HG02588 (cell line): ENCODE data around the gene THRAP3.

Experiments
- ATAC-seq: cut with Tn5 transposase; IDR thresholded peaks from one replicate; pipeline ENCODE4 v1.9.1; 2021; ENCODE audit warnings: mild to moderate bottlenecking, moderate library complexity; ENCODE audit not compliant: unreplicated experiment

THRAP3 gene

GRCh38 chr1:36350659-36351226 lies 126.5 kb downstream of the THRAP3 start:
- ATAC-seq, result no peak

GRCh38 chr1:36351227-36351977 lies 127.2 kb downstream of the THRAP3 start:
- ATAC-seq, result no peak

GRCh38 chr1:36352125-36352909 lies 128.1 kb downstream of the THRAP3 start:
- no peak for ATAC-seq

- ATAC-seq, result no peak
These were observed 129.0 kb downstream of the THRAP3 start for GRCh38 chr1:36352910-36353878.

GRCh38 chr1:36354486-36354885 lies 130.2 kb downstream of the THRAP3 start:
- ATAC-seq, result no peak
